CD4-positive, alpha-beta T cell (primary cell): ENCODE measurements around the gene QDPR. TPM values are rescaled to one million over a fixed set of nuclear protein-coding genes. Genes with fewer than 3 reads are reported as not detected.

Source experiments
- ATAC-seq: fragments of 200-7000 bp; cut with Tn5 transposase; one replicate; pipeline ENCODE4 v1.10.0; 2022; ENCODE audit warnings: mild to moderate bottlenecking; ENCODE audit not compliant: poor library complexity
- CTCF ChIA-PET: fragments of 350-600 bp; sonication (Branson Sonifier 250); formaldehyde crosslinking; loops from one replicate; lab custom pipeline; 2021; ENCODE audit warnings: antibody characterized with exemption, inconsistent platforms; lab: Charles Lee
- POLR2A ChIA-PET: fragments of 350-600 bp; sonication (Branson Sonifier 250); formaldehyde crosslinking; loops from one replicate; lab custom pipeline; 2021; ENCODE audit warnings: antibody characterized with exemption, inconsistent platforms; lab: Charles Lee
- DNase-seq, 14 experiments: peaks; one replicate each; pipeline ENCODE4 v3.0.0-alpha.2; 2013 to 2020; ENCODE audit warnings: mixed read lengths in 2 of 14
- H3K27ac ChIP-seq, 2 donors: one replicate each; pipeline versions ENCODE4 v1.5.1 to v1.7.0; 2013; ENCODE audit warnings: low read length in 2 of 2, low read depth in 1 of 2, mild to moderate bottlenecking in 1 of 2
- H3K27me3 ChIP-seq, 2 experiments: 1 replicate in 1 of 2; 2 replicates in 1 of 2; pipeline versions ENCODE4 v1.6.1 to v1.7.0; 2013; ENCODE audit warnings: low read length in 2 of 2, control low read depth in 1 of 2, mild to moderate bottlenecking in 1 of 2, moderate library complexity in 1 of 2; ENCODE audit not compliant: insufficient read depth in 2 of 2, control insufficient read depth in 1 of 2
- H3K36me3 ChIP-seq: one replicate; pipeline ENCODE4 v1.6.1; 2013; ENCODE audit warnings: low read length, control low read depth; ENCODE audit not compliant: insufficient read depth
- H3K4me1 ChIP-seq: one replicate; pipeline ENCODE4 v1.6.1; 2013; ENCODE audit warnings: low read length, control low read depth; ENCODE audit not compliant: insufficient read depth
- H3K4me3 ChIP-seq: one replicate; pipeline ENCODE4 v1.5.1; 2013; ENCODE audit warnings: mild to moderate bottlenecking, low read length, moderate library complexity
- H3K9me3 ChIP-seq, 2 experiments: 1 replicate in 1 of 2; 2 replicates in 1 of 2; pipeline versions ENCODE4 v1.6.1 to v1.7.0; 2013; ENCODE audit warnings: low read length in 2 of 2, mild to moderate bottlenecking in 2 of 2, control low read depth in 1 of 2, moderate library complexity in 1 of 2; ENCODE audit not compliant: control insufficient read depth in 1 of 2, insufficient read depth in 1 of 2
- H3K27ac Mint-ChIP-seq: one replicate; pipeline ENCODE4 v1.8.0; 2020; ENCODE audit warnings: mixed read lengths
- H3K27me3 Mint-ChIP-seq: one replicate; pipeline ENCODE4 v1.8.0; 2021; ENCODE audit warnings: mixed read lengths
- H3K36me3 Mint-ChIP-seq: one replicate; pipeline ENCODE4 v1.8.0; 2021; ENCODE audit warnings: low read depth, mixed read lengths
- H3K4me1 Mint-ChIP-seq: one replicate; pipeline ENCODE4 v1.8.0; 2021; ENCODE audit warnings: low read depth, mixed read lengths
- H3K4me3 Mint-ChIP-seq: one replicate; pipeline ENCODE4 v1.8.0; 2020; ENCODE audit warnings: mild to moderate bottlenecking, mixed read lengths
- H3K9me3 Mint-ChIP-seq: one replicate; pipeline ENCODE4 v1.8.0; 2020; ENCODE audit warnings: mixed read lengths
- CTCF ChIP-seq: fragments of 200-600 bp; IDR thresholded peaks from one replicate; pipeline ENCODE4 v1.8.0; 2022; ENCODE audit warnings: antibody characterized with exemption, mild to moderate bottlenecking
- intact Hi-C, 2 experiments: fragments of 100-400 bp; cut with DNase I in 1 of 2; cut with micrococcal nuclease in 1 of 2; formaldehyde crosslinking; loops; one replicate each; pipeline versions ENCODE4 v1.15.1 to v1.9.0; 2023 to 2025; cut with DNase I, micrococcal nuclease
- total RNA-seq, 174 experiments: library from RNA in 2 of 174; stranded (reverse) in 2 of 174; gene quantifications; one replicate each; pipeline ENCODE4 v1.2.3 and lab custom pipeline; 2021 to 2026

Gene QDPR
- total RNA-seq, 2 experiments from 2014 or later, result 15.3 to 15.7 TPM

- Mint-ChIP-seq H3K9me3 (no peaks in the 10 kb centered on the region), H3K4me1 (peaks cover 3% of the 10 kb centered on the region), H3K36me3 (peaks cover 86% of the 10 kb centered on the region), H3K27me3 (no peaks in the 10 kb centered on the region), H3K27ac (no peak overlapping the region), H3K4me3 (no peak overlapping the region)
- no peak for ATAC-seq
- ChIA-PET POLR2A (no interaction called here), CTCF (no interaction called here)
- TF ChIP-seq CTCF, result no peak
- intact Hi-C loops, result no loop called here
- Histone ChIP-seq H3K4me1 (no peaks in the 10 kb centered on the region), H3K4me3 (no peak overlapping the region), H3K27me3 (no peaks in the 10 kb centered on the region), H3K9me3 (no peaks in the 10 kb centered on the region), H3K36me3 (peaks cover 67% of the 10 kb centered on the region), H3K27ac (no peak overlapping the region)
- DNase-seq, result no peak
Measured at GRCh38 chr4:17493619-17494018, 18.3 kb downstream of the QDPR start.

GRCh38 chr4:17492876-17493275 is 19.0 kb downstream of the QDPR start:
- no peaks in the 10 kb centered on the region for H3K9me3 ChIP-seq
- Mint-ChIP-seq H3K4me1 (no peaks in the 10 kb centered on the region), H3K4me3 (no peak overlapping the region), H3K27me3 (no peaks in the 10 kb centered on the region), H3K36me3 (peaks cover 85% of the 10 kb centered on the region), H3K27ac (no peak overlapping the region), H3K9me3 (no peaks in the 10 kb centered on the region)
- DNase-seq (no peak), ATAC-seq (no peak)
- peaks cover 65% of the 10 kb centered on the region for H3K36me3 ChIP-seq
- intact Hi-C loops, result no loop called here
- TF ChIP-seq CTCF, result no peak
- H3K4me1 ChIP-seq, result no peaks in the 10 kb centered on the region
- ChIA-PET CTCF (no interaction called here), POLR2A (no interaction called here)
- H3K27ac ChIP-seq, result no peak overlapping the region
- H3K27me3 ChIP-seq, result no peaks in the 10 kb centered on the region
- H3K4me3 ChIP-seq, result no peak overlapping the region

DNA sequence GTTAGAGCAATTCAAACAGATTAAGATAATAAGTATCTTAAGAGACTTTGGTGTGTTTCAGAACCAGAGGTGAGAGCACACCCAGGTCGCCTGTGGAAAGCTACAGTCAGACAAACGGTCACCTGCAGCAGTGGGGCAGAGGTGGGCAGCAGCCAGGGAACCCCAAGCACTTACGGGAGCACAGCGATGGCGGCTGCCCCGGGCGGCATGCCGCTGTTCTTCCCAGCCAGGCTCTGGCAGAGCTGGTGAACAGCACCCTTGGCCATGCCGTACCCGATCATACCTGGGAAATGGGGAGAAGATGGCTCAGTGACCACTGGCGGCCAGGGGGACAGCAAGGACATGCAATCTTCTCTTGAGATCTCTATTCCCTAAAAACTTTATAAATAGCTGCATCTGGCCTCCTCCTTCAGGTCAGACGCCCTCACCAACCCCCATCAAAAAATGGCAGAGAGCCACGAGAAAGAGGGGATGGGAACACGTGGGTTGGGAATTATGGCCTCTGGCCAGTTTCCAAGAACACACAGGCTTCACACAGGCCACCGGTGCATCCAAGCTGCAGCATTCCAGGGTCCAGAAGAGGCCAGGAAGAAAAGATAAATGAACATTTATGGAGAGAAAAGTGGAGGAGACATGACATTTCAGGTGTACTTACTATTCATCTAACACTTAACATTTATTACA is 19.7 kb downstream of the QDPR start:
- intact Hi-C loops, result no loop called here
- Mint-ChIP-seq H3K4me1 (no peaks in the 10 kb centered on the region), H3K27me3 (no peaks in the 10 kb centered on the region), H3K27ac (no peak overlapping the region), H3K9me3 (no peaks in the 10 kb centered on the region), H3K36me3 (peaks cover 80% of the 10 kb centered on the region), H3K4me3 (no peak overlapping the region)
- H3K27ac ChIP-seq, result no peak overlapping the region
- no peak overlapping the region for H3K4me3 ChIP-seq
- peaks cover 65% of the 10 kb centered on the region for H3K36me3 ChIP-seq
- no peaks in the 10 kb centered on the region for H3K27me3 ChIP-seq
- H3K9me3 ChIP-seq, result no peaks in the 10 kb centered on the region
- POLR2A ChIA-PET, result no interaction called here
- TF ChIP-seq CTCF, result no peak
- no peaks in the 10 kb centered on the region for H3K4me1 ChIP-seq
- CTCF ChIA-PET, result no interaction called here
- no peak for DNase-seq
- ATAC-seq, result no peak
